H9 (cell line): Measurements from ENCODE around the gene ANKRD11. TPM values are rescaled to one million over a fixed set of nuclear protein-coding genes. Genes with fewer than 3 reads are reported as not detected.

Experiments used
- DNase-seq: peaks from one replicate; pipeline ENCODE4 v3.0.0-alpha.2; 2017
- H2AFZ ChIP-seq: one replicate; pipeline ENCODE4 v1.6.1; 2013; ENCODE audit warnings: mild to moderate bottlenecking, low read length, control low read depth, moderate library complexity
- H2AK5ac ChIP-seq: 2 replicates; pipeline ENCODE4 v1.6.1; 2013; ENCODE audit warnings: low read length, control low read depth, mixed read lengths; ENCODE audit not compliant: insufficient read length
- H2BK120ac ChIP-seq: one replicate; pipeline ENCODE4 v1.6.1; 2013; ENCODE audit warnings: low read depth, mild to moderate bottlenecking, low read length, control low read depth, inconsistent platforms; ENCODE audit not compliant: poor library complexity, severe bottlenecking
- H2BK12ac ChIP-seq: 2 replicates; pipeline ENCODE4 v1.6.1; 2013; ENCODE audit warnings: low read length, control low read depth, mixed read lengths, low read depth; ENCODE audit not compliant: insufficient read length
- H2BK15ac ChIP-seq: 2 replicates; pipeline ENCODE4 v1.6.1; 2013; ENCODE audit warnings: low read depth, low read length, control low read depth
- H2BK20ac ChIP-seq: one replicate; pipeline ENCODE4 v1.6.1; 2013; ENCODE audit warnings: low read depth, mild to moderate bottlenecking, low read length, control low read depth, inconsistent platforms; ENCODE audit not compliant: poor library complexity, severe bottlenecking
- H2BK5ac ChIP-seq: 2 replicates; pipeline ENCODE4 v1.6.1; 2013; ENCODE audit warnings: low read length, control low read depth, mixed read lengths; ENCODE audit not compliant: insufficient read length
- H3K14ac ChIP-seq: 2 replicates; pipeline ENCODE4 v1.6.1; 2013; ENCODE audit warnings: low read length, control low read depth; ENCODE audit not compliant: insufficient read depth
- H3K18ac ChIP-seq: 2 replicates; pipeline ENCODE4 v1.6.1; 2013; ENCODE audit warnings: low read depth, mild to moderate bottlenecking, mixed read lengths, low read length, control low read depth; ENCODE audit not compliant: insufficient read length
- H3K23ac ChIP-seq: 2 replicates; pipeline ENCODE4 v1.6.1; 2013; ENCODE audit warnings: low read length, control low read depth, mixed read lengths, low read depth; ENCODE audit not compliant: insufficient read length
- H3K23me2 ChIP-seq: 2 replicates; pipeline ENCODE4 v1.6.1; 2013; ENCODE audit warnings: low read depth, mild to moderate bottlenecking, mixed read lengths, low read length, control low read depth; ENCODE audit not compliant: insufficient read length, poor library complexity, severe bottlenecking
- H3K27ac ChIP-seq: 2 replicates; pipeline ENCODE4 v1.5.1; 2013; ENCODE audit warnings: low read length, control low read depth, mixed read lengths, low read depth; ENCODE audit not compliant: insufficient read length
- H3K27me3 ChIP-seq: 2 replicates; pipeline ENCODE4 v1.6.1; 2013; ENCODE audit warnings: low read length, control low read depth, inconsistent platforms; ENCODE audit not compliant: insufficient read depth
- H3K4ac ChIP-seq: 2 replicates; pipeline ENCODE4 v1.6.1; 2013; ENCODE audit warnings: low read depth, mild to moderate bottlenecking, control low read depth, inconsistent platforms, low read length, moderate library complexity
- H3K4me1 ChIP-seq: 2 replicates; pipeline ENCODE4 v1.6.1; 2013; ENCODE audit warnings: low read length, control low read depth, inconsistent platforms; ENCODE audit not compliant: insufficient read depth
- H3K4me2 ChIP-seq: 2 replicates; pipeline ENCODE4 v1.6.1; 2013; ENCODE audit warnings: low read length, control low read depth, mixed read lengths; ENCODE audit not compliant: insufficient read length, insufficient read depth
- H3K56ac ChIP-seq: 2 replicates; pipeline ENCODE4 v1.6.1; 2013; ENCODE audit warnings: low read depth, mild to moderate bottlenecking, mixed read lengths, low read length, control low read depth; ENCODE audit not compliant: insufficient read length
- H3K79me1 ChIP-seq: 2 replicates; pipeline ENCODE4 v1.6.1; 2013; ENCODE audit warnings: low read depth, mild to moderate bottlenecking, moderate library complexity, low read length, control low read depth, inconsistent platforms; ENCODE audit not compliant: insufficient read depth, poor library complexity, severe bottlenecking
- H3K79me2 ChIP-seq: 2 replicates; pipeline ENCODE4 v1.6.1; 2013; ENCODE audit warnings: low read length, control low read depth, inconsistent platforms; ENCODE audit not compliant: insufficient read depth
- H3K9ac ChIP-seq: 2 replicates; pipeline ENCODE4 v1.6.1; 2013; ENCODE audit warnings: low read length, control low read depth, mixed read lengths; ENCODE audit not compliant: insufficient read length; ENCODE audit errors: extremely low read depth
- H3K9me3 ChIP-seq: one replicate; pipeline ENCODE4 v1.6.1; 2013; ENCODE audit warnings: low read depth, low read length, inconsistent platforms; ENCODE audit not compliant: control insufficient read depth
- H3T11ph ChIP-seq: one replicate; pipeline ENCODE4 v1.6.1; 2013; ENCODE audit warnings: mild to moderate bottlenecking, low read length, control low read depth, inconsistent platforms
- H4K20me1 ChIP-seq: one replicate; pipeline ENCODE4 v1.6.1; 2013; ENCODE audit not compliant: control insufficient read depth, insufficient read length, insufficient read depth
- H4K5ac ChIP-seq: 2 replicates; pipeline ENCODE4 v1.6.1; 2013; ENCODE audit warnings: low read depth, mild to moderate bottlenecking, mixed read lengths, low read length, control low read depth; ENCODE audit not compliant: insufficient read length
- H4K8ac ChIP-seq: replicated peaks from 2 replicates; pipeline ENCODE4 v1.6.1; 2013; ENCODE audit warnings: low read length, control low read depth, mixed read lengths, low read depth; ENCODE audit not compliant: insufficient read length
- H4K91ac ChIP-seq: 2 replicates; pipeline ENCODE4 v1.6.1; 2013; ENCODE audit warnings: low read depth, mild to moderate bottlenecking, moderate library complexity, mixed read lengths, low read length, control low read depth; ENCODE audit not compliant: insufficient read length
- H3K27ac Mint-ChIP-seq, 3 experiments: 2 replicates in 2 of 3; 3 replicates in 1 of 3; pipeline ENCODE4 v1.8.0; 2020 to 2021; ENCODE audit warnings: mixed read lengths in 3 of 3, mild to moderate bottlenecking in 1 of 3, moderate library complexity in 1 of 3
- H3K27me3 Mint-ChIP-seq: 2 replicates; pipeline ENCODE4 v1.8.0; 2021; ENCODE audit warnings: low read depth, mild to moderate bottlenecking, moderate library complexity, mixed read lengths
- H3K36me3 Mint-ChIP-seq, 3 experiments: 2 replicates in 2 of 3; 3 replicates in 1 of 3; pipeline ENCODE4 v1.8.0; 2020 to 2021; ENCODE audit warnings: low read depth in 3 of 3, mixed read lengths in 3 of 3; ENCODE audit not compliant: insufficient read depth in 1 of 3
- H3K4me1 Mint-ChIP-seq, 2 experiments: 2 replicates each; pipeline ENCODE4 v1.8.0; 2020; ENCODE audit warnings: mixed read lengths in 2 of 2
- H3K4me3 Mint-ChIP-seq, 2 experiments: 2 replicates in 1 of 2; 3 replicates in 1 of 2; pipeline ENCODE4 v1.8.0; 2020 to 2021; ENCODE audit warnings: mild to moderate bottlenecking in 2 of 2, mixed read lengths in 2 of 2, moderate library complexity in 1 of 2
- H3K9me3 Mint-ChIP-seq, 2 experiments: 2 replicates in 1 of 2; 3 replicates in 1 of 2; pipeline ENCODE4 v1.8.0; 2020; ENCODE audit warnings: mild to moderate bottlenecking in 2 of 2, mixed read lengths in 2 of 2, moderate library complexity in 1 of 2
- CTCF ChIP-seq: fragments of 200-600 bp; sonication (generic); conservative IDR thresholded peaks from 3 replicates; pipeline ENCODE4 v1.8.0; 2021; ENCODE audit warnings: antibody characterized with exemption, mild to moderate bottlenecking
- WGBS: extraction: QIAGEN DNeasy Blood & Tissue Kit; methylation state at CpG from one replicate; pipeline ENCODE4 v1.1.7; 2013; ENCODE audit warnings: missing lambda C conversion rate, low lambda C conversion rate, mixed read lengths; ENCODE audit not compliant: insufficient read length; ENCODE audit errors: extremely low coverage; 5-methylcytosine and 5-hydroxymethylcytosine counted together
- total RNA-seq: library from RNA; stranded (reverse); gene quantifications from 2 replicates; pipeline ENCODE4 v1.2.1, GENCODE V29; 2021

Gene ANKRD11
- total RNA-seq, 1 experiment from 2014 or later: 181 TPM

GRCh38 chr16:89304941-89305705 is 185.2 kb downstream of the ANKRD11 start:
- Histone ChIP-seq H2AFZ (no peak overlapping the region), H3K4me2 (no peak overlapping the region), H3K27ac (no peak overlapping the region), H3K27me3 (no peaks in the 10 kb centered on the region), H3T11ph (no peak overlapping the region), H2AK5ac (no peak overlapping the region), H3K23me2 (no peaks in the 10 kb centered on the region), H3K56ac (no peak overlapping the region), H2BK12ac (no peak overlapping the region), H2BK5ac (no peak overlapping the region), H2BK15ac (no peak overlapping the region), H2BK20ac (no peak overlapping the region), H3K18ac (no peak overlapping the region), H4K8ac (no peak overlapping the region), H4K91ac (no peak overlapping the region), H3K79me1 (peaks cover 2% of the 10 kb centered on the region), H4K5ac (no peak overlapping the region), H3K9ac (no peak overlapping the region), H2BK120ac (no peak overlapping the region), H3K9me3 (no peaks in the 10 kb centered on the region), H3K4ac (no peak overlapping the region), H3K14ac (no peak overlapping the region), H3K23ac (no peak overlapping the region), H3K4me1 (no peaks in the 10 kb centered on the region), H4K20me1 (no peaks in the 10 kb centered on the region), H3K79me2 (peaks cover 33% of the 10 kb centered on the region; the same call in 1 of the 2 replicates)
- WGBS: no CpG with 5 or more reads among the region's 43 CpGs
- no peak for DNase-seq
- no peaks in the 10 kb centered on the region; the same call in 1 of the 2 replicates for H3K27me3 Mint-ChIP-seq
- H3K36me3 Mint-ChIP-seq: peaks cover 18 to 40% (median 34%) of the 10 kb centered on the region in 3 experiments; a peak in 6 of 7 replicates
- no peak overlapping the region; a peak in 2 of 7 replicates for H3K27ac Mint-ChIP-seq
- no peaks in the 10 kb centered on the region; a peak in 1 of 5 replicates for H3K9me3 Mint-ChIP-seq
- H3K4me3 Mint-ChIP-seq: no peak overlapping the region
- peaks cover 9 to 12% of the 10 kb centered on the region in 2 experiments for H3K4me1 Mint-ChIP-seq
- no peak for TF ChIP-seq CTCF
